ENCODE data around the gene VPS26C.

- TF ChIP-seq CTCF (IDR thresholded peaks at IDR 0.05; ENCODE audit: low read length) (no peak), EZH2 (optimal IDR thresholded peaks at IDR 0.05; ENCODE audit: low read depth, low read length) (no peak), EZH2phosphoT487 (IDR thresholded peaks at IDR 0.05; ENCODE audit: low read length) (no peak)
Measured at GRCh38 chr21:37195059-37195458, 72.1 kb downstream of the VPS26C start.
